ENCODE measurements around the gene ARVCF. TPM values are rescaled to one million over a fixed set of nuclear protein-coding genes. Genes with fewer than 3 reads are reported as not detected.
A peak's percentile ranks its signal among the peaks of the same experiment; 100 is the strongest.

ARVCF gene, protein sequence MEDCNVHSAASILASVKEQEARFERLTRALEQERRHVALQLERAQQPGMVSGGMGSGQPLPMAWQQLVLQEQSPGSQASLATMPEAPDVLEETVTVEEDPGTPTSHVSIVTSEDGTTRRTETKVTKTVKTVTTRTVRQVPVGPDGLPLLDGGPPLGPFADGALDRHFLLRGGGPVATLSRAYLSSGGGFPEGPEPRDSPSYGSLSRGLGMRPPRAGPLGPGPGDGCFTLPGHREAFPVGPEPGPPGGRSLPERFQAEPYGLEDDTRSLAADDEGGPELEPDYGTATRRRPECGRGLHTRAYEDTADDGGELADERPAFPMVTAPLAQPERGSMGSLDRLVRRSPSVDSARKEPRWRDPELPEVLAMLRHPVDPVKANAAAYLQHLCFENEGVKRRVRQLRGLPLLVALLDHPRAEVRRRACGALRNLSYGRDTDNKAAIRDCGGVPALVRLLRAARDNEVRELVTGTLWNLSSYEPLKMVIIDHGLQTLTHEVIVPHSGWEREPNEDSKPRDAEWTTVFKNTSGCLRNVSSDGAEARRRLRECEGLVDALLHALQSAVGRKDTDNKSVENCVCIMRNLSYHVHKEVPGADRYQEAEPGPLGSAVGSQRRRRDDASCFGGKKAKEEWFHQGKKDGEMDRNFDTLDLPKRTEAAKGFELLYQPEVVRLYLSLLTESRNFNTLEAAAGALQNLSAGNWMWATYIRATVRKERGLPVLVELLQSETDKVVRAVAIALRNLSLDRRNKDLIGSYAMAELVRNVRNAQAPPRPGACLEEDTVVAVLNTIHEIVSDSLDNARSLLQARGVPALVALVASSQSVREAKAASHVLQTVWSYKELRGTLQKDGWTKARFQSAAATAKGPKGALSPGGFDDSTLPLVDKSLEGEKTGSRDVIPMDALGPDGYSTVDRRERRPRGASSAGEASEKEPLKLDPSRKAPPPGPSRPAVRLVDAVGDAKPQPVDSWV
- 22.2 TPM for polyA plus RNA-seq (2013, experiment 1 of 2)
- polyA plus RNA-seq (2013, experiment 2 of 2): 14.4 TPM

DNA sequence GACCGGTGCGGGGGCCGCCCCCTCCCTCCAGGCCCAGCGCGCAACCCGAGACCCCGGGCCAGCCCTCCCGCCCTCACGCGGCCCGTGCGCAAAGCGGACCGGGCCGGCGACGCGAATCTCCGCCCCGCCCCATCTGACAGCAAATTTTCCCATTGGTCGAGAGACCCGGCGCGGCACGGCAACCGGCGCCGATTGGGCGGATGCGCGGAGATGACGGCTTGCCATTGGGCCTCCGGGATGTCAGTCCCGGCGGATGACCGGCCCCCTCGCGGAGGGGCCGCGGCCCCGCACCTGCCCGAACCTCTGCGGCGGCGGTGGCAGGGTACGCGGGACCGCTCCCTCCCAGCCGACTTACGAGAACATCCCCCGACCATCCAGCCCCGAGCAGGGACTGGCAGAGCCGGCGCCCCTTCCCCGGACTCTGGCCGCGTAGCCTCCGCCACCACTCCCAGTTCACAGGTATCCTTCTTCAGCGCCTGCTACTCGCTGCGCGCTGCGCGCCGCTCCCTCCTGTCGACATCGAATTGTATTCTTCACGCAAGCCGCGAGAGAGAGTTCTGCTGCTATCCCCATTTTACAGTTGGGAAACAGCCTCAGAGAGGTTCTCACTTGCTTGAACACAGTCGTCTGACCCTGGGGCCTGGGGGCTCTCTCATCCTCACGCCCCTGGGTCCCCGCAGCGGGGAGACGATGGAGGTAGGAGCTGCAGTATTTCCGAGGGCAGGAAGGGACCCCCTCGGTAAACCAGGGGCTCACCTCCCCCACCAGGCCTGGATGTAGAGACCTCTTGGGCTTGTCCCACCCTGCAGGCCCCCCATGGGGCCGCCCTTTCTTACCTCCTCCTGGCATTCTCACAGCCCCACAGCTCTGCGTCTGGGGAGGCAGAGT lies at the start of gene ARVCF:
TSS of gene ARVCF (minus strand) at position 90 of the 888 bp plus-strand sequence. CDS start 26,029 bp downstream, outside the sequence.
- H3K27ac ChIP-seq (ENCODE audit: low read depth, low read length, severe bottlenecking): no peak within 1 kb of the TSS
- H3K4me3 ChIP-seq (ENCODE audit: extremely low read depth, insufficient read depth, low read length, poor library complexity, severe bottlenecking): peak within 1 kb of the TSS; percentile 53
- no peaks in the 10 kb centered on the region for H3K36me3 ChIP-seq (ENCODE audit: control insufficient read depth, insufficient read depth, low read length)
- peaks cover 2% of the 10 kb centered on the region for H3K4me1 ChIP-seq (ENCODE audit: control insufficient read depth, insufficient read depth, low read length, poor library complexity, severe bottlenecking)
- 0 to 1% methylated on average over 46 to 68 of the region's 79 CpGs for WGBS, 2 experiments (ENCODE audit: insufficient coverage in 2 of 2)
- H3K9me3 ChIP-seq (ENCODE audit: control insufficient read depth, low read length): no peaks in the 10 kb centered on the region

DNA sequence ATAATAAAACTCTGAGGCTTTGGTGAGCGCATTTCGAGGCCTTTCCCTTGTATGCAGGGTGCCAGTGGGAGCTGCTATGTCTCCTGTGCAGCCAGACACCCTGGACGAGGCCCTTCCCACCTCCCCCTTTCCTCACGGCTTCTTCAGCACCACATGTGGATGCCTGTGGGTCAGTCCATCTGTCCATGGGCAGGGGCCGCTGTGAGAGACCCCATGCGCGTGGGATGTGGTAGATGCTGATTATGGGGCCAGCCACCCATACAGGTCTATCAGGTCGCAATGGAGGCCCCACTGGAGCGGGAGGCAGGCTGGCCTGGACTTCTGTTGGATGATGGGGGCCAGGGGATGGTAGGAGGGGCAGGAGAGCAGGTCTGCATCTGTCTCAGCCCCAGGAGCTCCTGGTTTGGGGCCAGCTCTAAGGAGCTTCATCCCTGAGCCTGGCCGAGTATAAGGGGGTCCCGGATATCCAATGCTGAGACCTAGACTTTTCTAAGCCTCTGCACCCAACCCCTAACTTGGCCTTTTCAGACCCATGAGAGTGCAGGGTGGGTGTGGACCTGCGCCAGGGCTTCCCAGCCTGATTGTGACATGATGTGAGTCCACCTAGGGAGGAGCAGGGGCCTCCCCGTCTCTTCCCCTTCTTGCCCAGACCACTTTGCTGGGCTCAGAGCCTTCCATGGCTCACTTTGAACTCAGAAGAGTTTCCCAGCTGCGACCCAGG lies 49.4 kb upstream of the ARVCF start:
- WGBS, 2 experiments (ENCODE audit: insufficient coverage in 2 of 2): 89 to 90% methylated on average over 9 to 11 of the region's 14 CpGs
- H3K4me1 ChIP-seq (ENCODE audit: control insufficient read depth, insufficient read depth, low read length, poor library complexity, severe bottlenecking): peaks cover 7% of the 10 kb centered on the region
- H3K4me3 ChIP-seq (ENCODE audit: extremely low read depth, insufficient read depth, low read length, poor library complexity, severe bottlenecking): no peak overlapping the region
- no peaks in the 10 kb centered on the region for H3K36me3 ChIP-seq (ENCODE audit: control insufficient read depth, insufficient read depth, low read length)
- no peak overlapping the region for H3K27ac ChIP-seq (ENCODE audit: low read depth, low read length, severe bottlenecking)
- no peaks in the 10 kb centered on the region for H3K9me3 ChIP-seq (ENCODE audit: control insufficient read depth, low read length)

DNA sequence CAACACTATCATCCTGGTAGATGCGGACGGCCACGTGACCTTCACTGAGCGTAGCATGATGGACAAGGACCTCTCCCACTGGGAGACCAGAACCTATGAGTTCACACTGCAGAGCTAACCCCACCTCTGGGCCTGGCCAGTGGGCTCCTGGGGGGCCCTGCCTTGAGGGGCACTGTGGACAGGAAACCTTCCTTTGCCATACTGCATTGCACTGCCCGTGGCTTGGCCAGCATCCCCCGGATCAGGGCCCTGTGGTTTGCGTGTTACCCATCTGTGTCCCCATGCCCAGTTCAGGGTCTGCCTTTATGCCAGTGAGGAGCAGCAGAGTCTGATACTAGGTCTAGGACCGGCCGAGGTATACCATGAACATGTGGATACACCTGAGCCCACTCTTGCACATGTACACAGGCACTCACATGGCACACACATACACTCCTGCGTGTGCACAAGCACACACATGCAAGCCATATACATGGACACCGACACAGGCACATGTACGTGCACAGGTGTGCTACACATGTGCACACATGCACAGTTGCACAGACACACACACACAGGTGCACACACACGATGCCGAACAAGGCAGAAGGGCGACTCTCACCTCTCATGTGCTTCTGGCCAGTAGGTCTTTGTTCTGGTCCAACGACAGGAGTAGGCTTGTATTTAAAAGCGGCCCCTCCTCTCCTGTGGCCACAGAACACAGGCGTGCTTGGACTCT lies 48.1 kb upstream of the ARVCF start:
- H3K36me3 ChIP-seq (ENCODE audit: control insufficient read depth, insufficient read depth, low read length): no peaks in the 10 kb centered on the region
- no peak overlapping the region for H3K27ac ChIP-seq (ENCODE audit: low read depth, low read length, severe bottlenecking)
- peaks cover 7% of the 10 kb centered on the region for H3K4me1 ChIP-seq (ENCODE audit: control insufficient read depth, insufficient read depth, low read length, poor library complexity, severe bottlenecking)
- H3K4me3 ChIP-seq (ENCODE audit: extremely low read depth, insufficient read depth, low read length, poor library complexity, severe bottlenecking): no peak overlapping the region
- 94 to 96% methylated on average over 15 to 18 of the region's 18 CpGs for WGBS, 2 experiments (ENCODE audit: insufficient coverage in 2 of 2)
- H3K9me3 ChIP-seq (ENCODE audit: control insufficient read depth, low read length): no peaks in the 10 kb centered on the region

DNA sequence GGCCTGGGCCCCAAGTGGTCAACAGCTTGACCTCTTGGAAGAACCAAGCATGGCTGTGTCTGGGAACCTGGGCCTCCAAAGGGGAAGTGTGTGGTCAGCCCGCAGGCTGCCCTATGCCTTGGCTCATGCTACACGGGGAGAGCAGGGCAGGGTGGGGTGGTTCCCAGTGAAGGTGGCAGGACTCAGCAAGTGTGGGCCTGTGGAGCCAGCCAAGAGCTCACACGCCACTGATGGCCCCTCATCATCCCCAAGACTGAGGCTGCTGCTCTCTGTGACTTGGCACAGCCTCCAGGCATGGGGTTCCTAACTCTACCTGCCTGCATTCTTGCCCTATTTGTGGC lies 47.5 kb upstream of the ARVCF start:
- 93 to 100% methylated on average over 1 to 3 of the region's 3 CpGs for WGBS, 2 experiments (ENCODE audit: insufficient coverage in 2 of 2)
- Histone ChIP-seq H3K4me3 (ENCODE audit: extremely low read depth, insufficient read depth, low read length, poor library complexity, severe bottlenecking) (no peak overlapping the region), H3K9me3 (ENCODE audit: control insufficient read depth, low read length) (no peaks in the 10 kb centered on the region), H3K36me3 (ENCODE audit: control insufficient read depth, insufficient read depth, low read length) (no peaks in the 10 kb centered on the region), H3K4me1 (ENCODE audit: control insufficient read depth, insufficient read depth, low read length, poor library complexity, severe bottlenecking) (peaks cover 7% of the 10 kb centered on the region), H3K27ac (ENCODE audit: low read depth, low read length, severe bottlenecking) (no peak overlapping the region)

DNA sequence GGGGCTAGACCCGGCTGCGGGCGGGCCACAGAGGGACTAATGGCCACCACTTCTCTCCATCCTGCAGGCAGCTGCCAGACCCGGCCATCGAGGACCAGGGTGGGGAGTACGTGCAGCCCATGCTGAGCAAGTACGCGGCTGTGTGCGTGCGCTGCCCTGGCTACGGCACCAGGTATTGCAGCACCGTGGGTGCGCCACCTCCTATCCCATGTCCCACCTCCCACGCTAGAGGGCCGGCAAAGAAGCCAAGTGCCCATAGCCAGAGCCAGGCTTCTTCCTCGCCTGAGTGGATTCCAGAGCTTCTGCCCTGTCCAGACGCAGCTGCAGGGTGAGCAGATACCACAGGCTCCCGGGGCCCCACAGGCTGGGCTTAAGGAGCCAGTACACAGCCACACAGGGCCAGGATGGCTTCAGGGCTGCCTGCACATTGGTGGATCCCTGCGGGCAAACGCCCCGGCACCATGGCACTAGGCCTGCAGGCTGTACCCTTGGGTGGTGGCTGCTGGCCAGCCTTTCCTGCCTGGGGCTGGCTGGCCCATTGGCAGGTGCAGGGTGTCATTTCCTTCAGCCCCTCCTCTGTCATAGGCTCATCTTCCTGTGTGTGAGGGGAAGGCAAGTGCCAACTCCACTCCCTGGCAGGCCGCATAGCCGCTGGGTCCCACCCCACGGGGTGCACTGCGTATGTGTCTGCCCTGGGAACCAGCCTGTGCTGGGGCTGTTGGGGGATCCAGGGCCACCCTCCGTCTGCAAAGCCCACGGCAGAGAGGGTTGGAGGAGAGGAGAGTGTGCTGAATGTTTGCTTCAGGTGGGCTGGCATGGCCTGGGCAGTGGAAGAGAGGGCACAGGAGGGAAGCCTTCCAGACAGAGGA lies 46.9 kb upstream of the ARVCF start:
- 94 to 95% methylated on average over 26 to 27 of the region's 27 CpGs for WGBS, 2 experiments (ENCODE audit: insufficient coverage in 2 of 2)
- H3K36me3 ChIP-seq (ENCODE audit: control insufficient read depth, insufficient read depth, low read length): no peaks in the 10 kb centered on the region

DNA sequence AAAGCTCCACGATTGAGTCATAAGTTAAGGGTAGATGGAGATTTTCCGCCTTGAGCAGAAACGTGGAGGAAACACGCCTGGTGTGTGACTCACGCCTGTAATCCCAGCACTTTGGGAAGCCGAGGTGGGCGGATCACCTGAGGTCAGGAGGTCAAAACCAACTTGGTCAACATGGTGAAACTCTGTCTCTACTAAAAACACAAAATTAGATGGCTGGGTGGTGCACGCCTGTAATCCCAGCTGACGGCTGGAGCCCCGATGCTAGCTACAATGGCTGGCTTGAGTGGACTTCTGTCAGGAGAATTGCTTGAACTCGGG lies 46.1 kb upstream of the ARVCF start:
- Histone ChIP-seq H3K36me3 (ENCODE audit: control insufficient read depth, insufficient read depth, low read length) (no peaks in the 10 kb centered on the region), H3K4me3 (ENCODE audit: extremely low read depth, insufficient read depth, low read length, poor library complexity, severe bottlenecking) (no peak overlapping the region), H3K4me1 (ENCODE audit: control insufficient read depth, insufficient read depth, low read length, poor library complexity, severe bottlenecking) (peaks cover 7% of the 10 kb centered on the region), H3K9me3 (ENCODE audit: control insufficient read depth, low read length) (no peaks in the 10 kb centered on the region), H3K27ac (ENCODE audit: low read depth, low read length, severe bottlenecking) (no peak overlapping the region)
- WGBS, 2 experiments (ENCODE audit: insufficient coverage in 2 of 2): 84 to 88% methylated on average over 10 to 11 of the region's 11 CpGs

More for the DNA sequence above, 46.9 kb upstream of the ARVCF start:
- H3K4me3 ChIP-seq (ENCODE audit: extremely low read depth, insufficient read depth, low read length, poor library complexity, severe bottlenecking): no peak overlapping the region
- H3K9me3 ChIP-seq (ENCODE audit: control insufficient read depth, low read length): no peaks in the 10 kb centered on the region
- H3K27ac ChIP-seq (ENCODE audit: low read depth, low read length, severe bottlenecking): no peak overlapping the region
- peaks cover 7% of the 10 kb centered on the region for H3K4me1 ChIP-seq (ENCODE audit: control insufficient read depth, insufficient read depth, low read length, poor library complexity, severe bottlenecking)

DNA sequence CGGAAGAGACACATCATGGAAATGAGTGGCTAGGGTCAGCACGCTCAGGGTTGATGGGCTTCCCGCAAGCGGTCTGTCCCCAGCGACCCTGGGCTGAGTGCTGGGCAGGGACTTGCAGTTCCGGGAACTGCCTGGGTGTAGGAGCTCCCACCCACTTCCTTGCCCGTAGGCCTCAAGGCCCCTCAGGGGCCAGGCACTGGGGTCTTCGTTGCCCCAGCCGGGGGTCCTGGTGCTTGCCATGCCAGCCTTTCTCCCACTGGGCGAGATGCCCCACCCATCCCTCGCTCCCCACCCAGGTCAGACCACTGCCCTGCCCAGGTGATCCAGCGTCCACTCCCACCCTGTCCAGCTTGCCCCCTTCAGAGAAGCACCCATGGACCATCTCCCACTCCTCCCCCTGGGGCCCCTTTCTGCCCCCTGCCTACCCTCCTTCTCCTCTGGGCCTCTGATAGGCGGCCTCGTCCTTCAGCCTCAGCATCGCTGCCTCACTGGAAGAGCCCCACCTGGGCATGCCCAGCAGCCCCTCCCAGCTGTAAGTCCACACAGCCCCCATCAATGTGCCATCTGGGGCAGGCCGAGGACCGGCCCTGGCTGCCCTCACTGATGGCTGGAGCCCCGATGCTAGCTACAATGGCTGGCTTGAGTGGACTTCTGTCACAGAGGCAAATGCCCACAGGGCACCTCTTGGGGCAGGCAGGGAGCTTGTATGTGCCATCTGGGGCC lies 45.6 kb upstream of the ARVCF start:
- H3K27ac ChIP-seq (ENCODE audit: low read depth, low read length, severe bottlenecking): no peak overlapping the region
- H3K4me3 ChIP-seq (ENCODE audit: extremely low read depth, insufficient read depth, low read length, poor library complexity, severe bottlenecking): no peak overlapping the region
- H3K9me3 ChIP-seq (ENCODE audit: control insufficient read depth, low read length): no peaks in the 10 kb centered on the region
- H3K36me3 ChIP-seq (ENCODE audit: control insufficient read depth, insufficient read depth, low read length): no peaks in the 10 kb centered on the region
- 95 to 97% methylated on average over 13 to 18 of the region's 18 CpGs for WGBS, 2 experiments (ENCODE audit: insufficient coverage in 2 of 2)
- peaks cover 7% of the 10 kb centered on the region for H3K4me1 ChIP-seq (ENCODE audit: control insufficient read depth, insufficient read depth, low read length, poor library complexity, severe bottlenecking)

DNA sequence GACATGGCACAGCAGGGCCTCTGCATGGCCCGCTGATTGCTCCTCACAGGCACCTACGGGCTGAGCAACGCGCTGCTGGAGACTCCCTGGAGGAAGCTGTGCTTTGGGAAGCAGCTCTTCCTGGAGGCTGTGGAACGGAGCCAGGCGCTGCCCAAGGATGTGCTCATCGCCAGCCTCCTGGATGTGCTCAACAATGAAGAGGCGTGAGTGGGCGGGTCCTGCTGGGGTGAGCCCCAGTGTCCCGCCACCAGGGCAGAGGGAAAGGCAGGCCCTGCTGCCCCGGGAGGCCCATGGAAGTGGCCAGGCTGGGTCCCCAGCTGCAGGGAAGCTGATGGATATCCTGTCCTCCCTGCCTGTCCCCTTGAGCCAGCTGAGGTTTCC lies 44.8 kb upstream of the ARVCF start:
- H3K4me1 ChIP-seq (ENCODE audit: control insufficient read depth, insufficient read depth, low read length, poor library complexity, severe bottlenecking): peaks cover 7% of the 10 kb centered on the region
- 92 to 96% methylated on average over 11 of the region's 11 CpGs for WGBS, 2 experiments (ENCODE audit: insufficient coverage in 2 of 2)
- no peak overlapping the region for H3K27ac ChIP-seq (ENCODE audit: low read depth, low read length, severe bottlenecking)
- no peaks in the 10 kb centered on the region for H3K36me3 ChIP-seq (ENCODE audit: control insufficient read depth, insufficient read depth, low read length)
- no peaks in the 10 kb centered on the region for H3K9me3 ChIP-seq (ENCODE audit: control insufficient read depth, low read length)
- H3K4me3 ChIP-seq (ENCODE audit: extremely low read depth, insufficient read depth, low read length, poor library complexity, severe bottlenecking): no peak overlapping the region
